T-helper 2 cell (primary cell): ENCODE measurements around the gene ARPC1B.

ENCODE experiments used
- DNase-seq, 5 experiments: peaks; one replicate each; pipeline versions ENCODE4 v3.0.0 to v3.0.0-alpha.2; 2012 to 2022

Gene ARPC1B

GRCh38 chr7:99390941-99391602, 16.5 kb downstream of the ARPC1B start:
- DNase-seq, result no peak

GRCh38 chr7:99392046-99392445, 17.5 kb downstream of the ARPC1B start:
- no peak for DNase-seq

GRCh38 chr7:99392659-99393354, 18.3 kb downstream of the ARPC1B start:
- DNase-seq, result peak; percentile 62 to 91 (median 76)

GRCh38 chr7:99393355-99394187, 19.0 kb downstream of the ARPC1B start:
- no peak for DNase-seq

DNA sequence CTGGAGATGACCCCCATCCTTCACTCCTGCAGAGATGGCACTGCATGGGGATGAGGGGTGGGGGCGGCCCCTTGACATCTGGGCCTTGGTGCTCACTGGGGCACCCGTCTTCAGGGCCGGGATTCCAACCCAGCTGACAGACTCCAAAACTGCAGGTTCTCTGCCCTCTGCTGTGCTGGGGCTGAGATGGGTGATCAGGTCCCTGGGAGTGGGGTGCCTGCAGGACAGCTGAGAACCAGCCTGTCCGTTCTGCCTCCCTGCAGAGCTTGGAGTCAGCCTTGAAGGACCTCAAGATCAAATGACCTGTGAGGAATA, 19.6 kb downstream of the ARPC1B start:
- DNase-seq, result no peak

DNA sequence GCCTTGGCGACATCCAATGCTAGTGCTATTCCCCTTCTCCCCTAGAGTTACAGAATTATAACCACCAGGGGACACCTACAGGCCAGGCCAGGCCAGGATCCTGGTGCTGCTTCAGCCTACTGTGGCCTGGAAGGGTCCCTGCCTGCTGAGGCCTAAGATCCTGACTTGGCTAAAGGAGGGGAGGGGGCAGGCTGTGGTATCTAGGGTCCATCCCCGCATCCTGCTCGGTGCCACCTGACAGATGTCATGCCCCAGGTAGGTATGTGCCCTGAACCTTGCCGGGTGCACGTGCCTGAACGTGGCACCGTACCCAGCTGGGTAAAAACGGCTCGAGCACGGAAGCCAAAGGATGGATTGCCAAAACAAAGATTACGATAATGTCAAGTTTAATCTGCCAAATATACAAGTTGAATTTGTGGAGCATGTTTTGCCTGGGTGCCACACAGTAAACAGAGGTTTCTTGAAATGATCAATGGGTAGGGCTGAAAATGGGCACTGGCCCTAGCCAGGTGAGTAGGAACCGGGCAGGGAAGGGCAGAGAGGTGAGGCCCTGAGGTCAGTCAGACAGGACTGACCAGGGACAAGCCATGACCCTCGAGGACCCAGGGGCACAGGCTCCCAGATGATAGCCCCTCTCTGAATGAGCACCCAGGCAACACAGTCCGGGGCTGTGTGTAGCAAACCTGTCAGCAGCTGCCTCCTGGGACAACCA, 21.2 kb downstream of the ARPC1B start:
- no peak for DNase-seq

DNA sequence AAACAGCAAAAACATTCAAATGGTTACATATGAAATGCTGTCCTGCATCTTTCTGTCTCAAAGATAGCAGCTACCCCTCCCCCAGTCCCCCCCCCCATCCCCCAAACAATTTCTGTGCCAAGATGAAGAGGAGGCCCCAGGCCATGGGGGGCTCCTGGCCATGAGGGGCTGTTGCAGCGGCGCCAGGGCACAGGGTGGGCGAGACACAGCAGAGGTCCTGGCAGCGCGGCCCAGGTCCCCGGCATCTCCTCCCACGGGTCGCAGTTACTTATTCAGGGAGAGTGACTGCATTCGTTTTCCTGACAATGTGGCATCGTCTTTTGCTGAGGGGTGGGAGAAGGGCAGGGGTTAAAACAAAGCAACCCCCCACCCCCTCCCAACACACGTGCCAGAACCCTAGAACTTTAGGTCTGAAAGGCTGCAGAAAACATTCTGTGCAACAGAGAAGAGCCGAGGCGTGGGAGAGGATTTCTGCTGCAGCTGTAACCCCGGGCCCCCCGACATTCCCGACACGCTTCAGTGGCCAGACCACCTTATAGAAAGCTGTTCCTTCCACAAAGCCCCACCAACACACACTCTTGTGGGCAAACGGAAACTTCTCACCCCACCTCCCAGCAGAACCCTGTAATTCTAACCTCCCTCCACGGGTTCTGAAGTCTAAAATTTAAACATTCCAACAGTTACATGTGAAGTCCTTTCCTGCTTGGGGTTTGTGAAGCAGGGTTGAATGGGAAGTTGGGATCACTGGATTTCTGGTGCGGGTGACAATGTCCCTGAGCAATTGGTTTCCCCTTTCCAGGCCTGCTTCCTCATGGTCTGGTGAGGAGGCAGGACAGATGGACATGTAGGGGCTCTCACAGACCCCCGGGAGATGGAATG, 22.1 kb downstream of the ARPC1B start:
- DNase-seq, result no peak

- DNase-seq, result no peak
These were observed 22.9 kb downstream of the ARPC1B start for GRCh38 chr7:99397297-99397983.

DNA sequence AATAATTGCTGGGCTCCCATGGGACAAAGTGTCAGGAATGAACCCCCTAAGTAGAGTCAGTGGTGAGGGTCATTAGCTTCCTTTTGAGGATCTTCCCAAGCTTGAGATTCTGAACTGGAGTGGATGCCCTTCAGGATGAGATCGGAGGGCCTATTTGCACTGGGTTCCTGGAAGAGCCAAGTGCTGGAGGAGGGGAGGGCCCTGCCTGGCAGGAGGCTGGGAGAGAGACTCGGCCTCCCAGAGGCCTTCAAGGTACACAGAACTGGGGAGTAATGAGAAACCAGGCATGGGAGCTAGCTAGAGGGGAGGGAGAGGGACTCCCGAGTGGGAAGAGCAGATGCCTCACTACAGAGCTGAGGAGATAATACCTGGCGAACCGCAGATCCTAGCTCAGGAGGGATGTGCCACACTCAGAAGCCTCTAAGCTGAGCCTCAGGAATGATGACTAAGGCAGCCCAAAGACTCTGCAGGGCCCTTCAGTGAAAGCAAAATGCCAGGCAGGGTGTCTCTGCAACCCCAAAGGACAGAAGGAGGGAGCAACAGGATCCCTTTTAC, 24.4 kb downstream of the ARPC1B start:
- no peak for DNase-seq

DNA sequence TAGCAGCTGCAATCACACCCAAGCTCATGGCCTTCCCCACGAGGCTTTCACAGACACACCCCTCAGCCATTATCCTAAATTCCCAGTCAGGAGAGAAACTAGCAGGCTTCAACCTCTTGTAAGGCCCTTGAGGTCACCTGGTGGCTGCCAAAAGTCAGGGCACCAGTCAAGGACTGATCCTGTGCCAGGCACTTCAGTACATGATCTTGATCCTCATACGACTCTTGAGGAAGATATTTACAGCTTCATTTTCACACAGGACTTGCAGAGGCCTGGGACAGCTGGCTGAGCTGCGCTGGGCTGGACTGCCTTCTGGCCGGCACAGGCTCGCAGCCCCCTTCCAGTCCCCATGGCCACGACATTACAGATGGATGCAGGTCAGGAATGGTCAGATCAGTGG, 25.1 kb downstream of the ARPC1B start:
- no peak for DNase-seq

GRCh38 chr7:99402854-99403253, 28.3 kb downstream of the ARPC1B start:
- no peak for DNase-seq

- no peak for DNase-seq
These were observed 29.2 kb downstream of the ARPC1B start for GRCh38 chr7:99403764-99404163.

- no peak for DNase-seq
These were observed 29.9 kb downstream of the ARPC1B start for GRCh38 chr7:99404235-99404976.

- peak in 1 of 5 experiments; percentile 25 for DNase-seq
These were observed 30.4 kb downstream of the ARPC1B start for GRCh38 chr7:99404977-99405320.

GRCh38 chr7:99406557-99406956, 32.0 kb downstream of the ARPC1B start:
- DNase-seq, result no peak

DNA sequence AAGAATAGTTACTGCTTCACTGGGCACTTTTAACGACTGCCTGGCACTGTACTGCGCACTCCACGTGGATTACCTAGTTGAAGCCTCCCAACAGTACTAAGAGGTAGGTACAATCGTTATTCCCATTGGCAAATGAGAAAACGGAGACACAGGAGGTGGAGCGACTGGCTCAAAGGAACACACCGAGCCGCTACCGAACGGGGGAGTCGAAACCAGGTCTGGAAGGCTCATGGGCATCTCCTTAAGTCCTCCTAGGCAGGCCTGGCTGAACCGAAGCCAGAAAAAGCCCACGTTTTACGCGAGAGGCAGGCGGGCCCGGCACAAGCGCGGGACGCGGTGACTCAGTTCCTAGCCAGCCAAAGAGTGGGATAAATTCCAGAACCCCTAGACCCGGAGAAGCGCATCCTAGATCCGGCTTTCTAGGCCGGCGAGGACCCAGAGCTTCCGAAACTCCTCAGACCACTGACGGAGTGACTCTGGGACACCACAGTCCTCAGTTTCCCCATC, 33.4 kb downstream of the ARPC1B start:
- peak in 4 of 5 experiments; percentile 9 to 39 (median 18) for DNase-seq

GRCh38 chr7:99408379-99409191, 34.1 kb downstream of the ARPC1B start, which contains the start of the genes BUD31 and PDAP1:
TSS of gene BUD31 (plus strand) at chr7:99408969. CDS start at chr7:99411093, 2,124 bp downstream.
TSS of gene PDAP1 (minus strand) at chr7:99408597. CDS start at chr7:99408548, 49 bp downstream.
- DNase-seq, result peak; percentile 75 to 96 (median 90)

GRCh38 chr7:99409192-99409572, 34.7 kb downstream of the ARPC1B start:
- DNase-seq, result peak in 1 of 5 experiments; percentile 44

DNA sequence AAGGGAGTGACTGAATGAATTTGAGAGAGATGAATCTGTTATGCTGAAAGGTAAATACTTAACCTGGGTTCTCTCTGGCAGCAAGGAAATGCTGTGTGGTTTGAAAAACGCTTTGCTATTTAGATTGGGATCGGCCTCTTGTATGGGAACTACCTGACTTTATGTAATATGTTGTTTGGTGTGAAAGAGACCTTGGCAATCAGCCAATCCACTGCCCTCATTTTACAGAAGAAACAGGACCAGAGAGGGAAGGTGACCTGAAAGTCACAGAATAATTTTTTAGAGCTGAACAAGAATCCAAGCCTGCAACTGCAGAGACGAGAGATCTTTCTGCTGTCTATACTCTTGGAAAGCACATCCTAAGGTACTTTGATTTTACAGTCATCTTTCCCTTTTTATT, 35.3 kb downstream of the ARPC1B start:
- DNase-seq, result no peak
